GM21717 (cell line): ENCODE results near the gene SLC51A.
"Not testable (repeated sequence)": the region's sequence is repeated elsewhere in the genome, so short reads cannot be mapped to it uniquely, and the experiment has no call there.

Experiments
- ATAC-seq: cut with Tn5 transposase; IDR thresholded peaks from one replicate; pipeline ENCODE4 v1.9.1; 2021; ENCODE audit warnings: mild to moderate bottlenecking, moderate library complexity; ENCODE audit not compliant: unreplicated experiment

The SLC51A gene

DNA sequence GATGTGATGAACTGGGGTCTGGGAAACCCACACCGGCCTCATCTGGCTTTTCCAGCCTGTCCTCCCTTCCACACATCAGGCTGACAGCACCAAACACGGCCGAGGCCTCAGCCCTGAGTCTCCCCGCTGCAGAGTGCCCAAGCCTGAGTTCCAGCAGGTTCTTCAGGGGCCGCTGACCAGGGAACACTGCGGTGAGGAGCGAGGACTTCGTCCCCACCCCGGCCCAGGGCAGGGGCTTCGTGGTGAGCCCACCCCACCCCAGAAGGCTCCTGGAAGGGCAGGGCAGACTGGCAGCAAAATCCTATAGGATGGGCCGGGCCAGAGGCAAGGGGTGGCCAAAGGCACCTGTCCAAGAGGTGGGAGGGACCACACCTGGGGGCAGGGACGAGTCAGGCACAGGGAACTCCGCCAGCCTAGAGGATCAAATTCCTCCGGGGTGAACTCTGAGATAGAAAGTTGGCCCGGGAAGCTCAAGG, at the start of gene SLC51A:
TSS of gene SLC51A (plus strand) at position 446 of the 476 bp plus-strand sequence. CDS start 179 bp downstream, outside the sequence.
- ATAC-seq: no peak

DNA sequence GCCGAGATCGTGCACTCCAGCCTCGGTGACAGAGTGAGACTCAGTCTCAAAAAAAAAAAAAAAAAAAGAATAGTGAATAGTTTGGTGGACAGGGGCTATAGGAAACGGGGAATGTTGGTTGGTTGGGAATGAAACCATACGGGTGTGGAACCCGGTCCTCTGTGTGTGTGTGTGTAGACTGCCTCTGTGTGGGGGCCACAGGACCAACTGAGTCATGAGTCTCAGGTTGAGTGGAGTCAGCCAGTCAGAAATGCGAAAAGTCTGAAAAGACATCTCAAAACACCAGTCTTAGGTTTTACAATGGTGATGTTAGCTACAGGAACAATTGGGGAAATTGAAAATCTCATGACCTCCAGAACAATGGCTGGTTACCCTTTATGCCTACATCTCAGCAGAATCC, 49.6 kb upstream of the SLC51A start:
- no peak for ATAC-seq

DNA sequence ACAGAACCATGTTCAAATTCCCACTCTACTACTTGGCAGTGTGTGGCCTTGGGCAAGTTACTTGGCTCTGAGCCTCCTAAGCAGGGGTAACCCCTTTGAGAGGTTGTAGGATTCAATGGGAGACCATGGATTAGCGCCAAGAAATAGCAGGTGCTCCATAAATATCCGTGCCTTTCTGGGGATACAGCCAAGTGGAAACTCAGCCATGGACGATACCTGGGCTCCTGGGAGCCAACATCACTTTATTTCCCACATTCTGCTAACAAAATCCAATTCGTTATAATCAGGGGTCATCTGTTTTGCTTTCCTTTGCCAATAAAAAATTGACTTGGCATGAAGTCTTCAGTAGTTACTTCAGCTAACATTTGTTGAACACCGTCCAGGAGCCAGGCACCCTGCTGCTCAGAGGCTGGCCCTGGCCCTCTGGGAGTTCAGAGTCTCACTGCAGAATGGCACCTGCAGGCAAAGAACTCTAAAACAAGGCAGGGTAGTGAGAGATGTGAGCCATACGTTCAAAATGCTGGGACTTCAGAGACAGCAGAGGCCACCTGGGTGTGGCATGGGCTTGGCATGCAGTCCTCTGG, 47.4 kb upstream of the SLC51A start:
- no peak for ATAC-seq

DNA sequence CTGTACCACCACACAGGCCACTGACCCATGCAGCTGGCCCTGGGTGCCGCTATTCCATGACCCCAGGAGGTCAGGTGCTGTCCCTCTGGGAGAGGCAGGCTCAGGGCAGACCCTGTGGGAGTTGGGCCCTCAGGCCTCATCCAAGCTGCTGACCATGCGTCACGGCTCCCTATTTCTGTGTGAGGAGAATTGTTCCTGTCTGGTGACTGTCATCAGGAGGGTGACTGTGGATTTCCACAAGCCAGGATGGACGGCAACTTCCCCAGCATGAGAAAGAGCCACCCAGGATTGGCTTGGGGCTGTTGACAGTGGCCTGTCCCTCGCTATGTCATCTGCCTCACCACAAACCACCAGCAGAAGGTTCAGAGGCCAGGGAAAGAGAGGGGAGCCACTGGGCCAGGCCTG, 46.5 kb upstream of the SLC51A start:
- no peak for ATAC-seq

DNA sequence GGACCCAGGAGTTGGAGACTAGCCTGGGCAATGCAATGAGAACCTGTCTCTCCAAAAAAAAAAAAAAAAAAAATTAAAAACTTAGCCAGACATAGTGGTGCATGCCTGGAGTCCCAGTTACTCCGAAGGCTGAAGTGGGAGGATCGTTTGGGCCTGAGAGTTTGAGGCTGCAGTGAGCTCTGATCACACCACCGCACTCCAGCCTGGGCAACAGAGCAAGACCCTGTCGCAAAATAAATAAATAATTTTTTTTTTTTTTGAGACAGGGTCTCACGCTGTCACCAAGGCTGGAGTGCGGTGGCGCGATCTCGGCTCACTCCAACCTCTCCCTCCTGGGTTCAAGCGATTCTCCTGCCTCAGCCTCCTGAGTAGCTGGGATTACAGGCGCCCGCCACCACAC, 46.0 kb upstream of the SLC51A start:
- not testable (repeated sequence) for ATAC-seq

DNA sequence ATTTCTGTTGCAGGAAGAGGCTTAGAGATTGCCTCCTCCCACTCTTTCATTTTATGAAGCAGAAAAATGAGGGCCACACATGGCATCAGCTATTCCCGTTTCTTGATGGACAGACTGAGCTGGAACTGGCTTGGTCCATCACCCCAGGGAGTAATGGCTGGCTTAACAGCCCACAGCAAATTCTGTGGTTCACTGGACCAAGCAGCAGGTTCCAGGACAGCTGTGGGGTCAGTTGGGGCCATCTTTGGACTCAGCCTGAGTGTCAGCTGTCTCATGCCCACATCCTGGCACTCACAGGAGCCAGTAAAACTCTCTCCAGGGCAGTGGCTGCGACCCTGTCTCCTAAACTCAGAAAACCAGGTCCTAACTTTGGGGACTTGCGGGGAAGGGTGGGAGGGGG, 41.7 kb upstream of the SLC51A start:
- no peak for ATAC-seq

DNA sequence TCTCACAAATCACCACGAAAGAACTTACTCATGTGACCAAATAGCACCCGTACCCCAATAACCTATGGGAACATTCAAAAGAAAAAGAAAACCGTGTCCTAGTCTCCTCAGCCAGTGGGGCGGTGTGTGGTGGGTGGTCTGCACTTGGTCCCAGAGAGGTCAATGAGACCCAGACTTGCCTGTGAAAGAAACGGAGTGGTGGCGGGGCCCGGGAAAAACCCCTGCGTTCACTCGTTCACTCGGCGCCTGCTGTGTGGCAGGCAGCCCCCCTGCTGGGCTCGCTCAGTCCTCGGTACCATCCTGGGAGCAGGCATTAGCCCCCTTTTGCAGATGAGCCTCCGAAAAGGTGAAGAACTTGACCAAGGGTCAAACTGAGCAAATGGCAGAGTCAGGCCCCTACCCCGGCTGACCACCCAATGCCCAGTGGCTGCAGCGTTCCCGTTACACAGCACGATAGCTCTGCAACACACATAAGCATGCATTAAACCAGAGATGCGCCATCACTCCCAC, 41.2 kb upstream of the SLC51A start:
- no peak for ATAC-seq

DNA sequence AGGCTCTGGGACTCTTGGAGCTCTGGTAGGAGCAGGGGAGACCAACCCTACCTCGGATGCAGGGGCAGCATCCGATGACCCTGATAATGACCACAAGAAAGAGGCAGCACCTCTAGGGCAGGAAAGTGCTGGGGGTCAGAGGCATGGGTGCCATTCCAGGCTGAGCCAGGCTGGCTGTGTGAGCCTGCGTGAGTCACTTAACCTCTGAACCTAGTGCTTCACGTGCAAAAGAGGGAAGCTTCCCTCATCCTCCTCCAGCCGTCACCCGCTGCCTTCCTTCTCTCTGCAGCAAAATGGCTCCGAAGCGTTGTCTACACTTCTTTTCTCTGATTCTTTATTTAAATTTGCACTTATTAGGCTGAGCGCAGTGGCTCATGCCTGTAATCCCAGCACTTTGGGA, 40.6 kb upstream of the SLC51A start:
- ATAC-seq: no peak

DNA sequence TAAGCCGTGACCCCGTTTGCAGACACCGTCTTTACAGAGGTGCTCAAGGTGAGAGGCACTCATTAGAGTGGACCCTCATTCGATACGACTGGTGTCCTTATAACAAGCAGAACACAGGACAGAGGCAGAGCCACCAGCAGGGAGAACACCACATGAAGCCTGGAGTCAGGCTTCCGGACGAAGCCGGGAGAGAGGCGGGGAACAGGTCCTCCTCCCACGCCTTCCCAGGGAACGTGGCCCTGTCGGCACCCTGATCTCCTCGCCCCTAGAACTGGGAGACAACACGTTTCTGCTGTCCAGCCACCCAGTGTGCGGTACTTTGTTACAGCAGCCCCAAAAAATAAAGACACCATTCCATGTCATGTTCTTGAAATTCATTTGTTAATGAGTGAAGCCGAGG, 38.8 kb upstream of the SLC51A start:
- ATAC-seq: no peak

DNA sequence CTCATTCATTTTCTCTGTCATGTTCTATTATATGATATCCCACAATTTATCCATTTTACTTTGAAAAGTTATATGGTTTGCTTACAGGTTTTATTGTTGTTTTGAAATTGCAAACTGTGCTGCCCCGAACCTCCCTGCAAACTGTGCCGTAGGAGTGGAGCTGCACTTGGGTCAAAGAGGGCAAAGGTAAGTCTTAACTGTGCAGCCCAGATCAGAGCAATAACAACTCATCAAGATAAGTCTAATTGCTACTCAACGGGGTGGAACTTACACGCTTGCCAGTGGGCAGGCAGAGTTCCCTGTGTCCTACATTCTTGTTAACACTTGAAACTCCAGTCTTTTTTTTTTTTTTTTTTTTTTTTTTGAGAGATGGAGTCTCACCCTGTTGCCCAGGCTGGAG, 38.4 kb upstream of the SLC51A start:
- ATAC-seq: no peak

DNA sequence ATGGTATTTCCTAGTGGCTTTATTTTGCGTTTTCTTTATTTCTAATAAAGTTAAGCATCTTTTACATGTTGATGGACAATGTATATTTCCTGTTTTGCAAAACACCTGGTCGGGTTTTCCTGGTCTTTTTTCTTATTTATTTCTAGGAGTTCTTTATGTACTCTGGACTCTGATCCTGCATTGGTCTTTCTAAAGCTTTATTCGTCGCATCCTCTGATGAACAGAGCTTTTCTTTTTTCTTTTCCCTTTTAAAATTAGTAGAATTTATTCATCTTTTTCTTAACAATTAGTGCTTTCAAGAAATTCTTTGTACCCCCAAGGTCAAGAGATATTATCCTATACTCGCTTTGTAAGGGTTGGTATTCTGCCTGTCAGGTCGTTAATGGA, 37.3 kb upstream of the SLC51A start:
- ATAC-seq: no peak

DNA sequence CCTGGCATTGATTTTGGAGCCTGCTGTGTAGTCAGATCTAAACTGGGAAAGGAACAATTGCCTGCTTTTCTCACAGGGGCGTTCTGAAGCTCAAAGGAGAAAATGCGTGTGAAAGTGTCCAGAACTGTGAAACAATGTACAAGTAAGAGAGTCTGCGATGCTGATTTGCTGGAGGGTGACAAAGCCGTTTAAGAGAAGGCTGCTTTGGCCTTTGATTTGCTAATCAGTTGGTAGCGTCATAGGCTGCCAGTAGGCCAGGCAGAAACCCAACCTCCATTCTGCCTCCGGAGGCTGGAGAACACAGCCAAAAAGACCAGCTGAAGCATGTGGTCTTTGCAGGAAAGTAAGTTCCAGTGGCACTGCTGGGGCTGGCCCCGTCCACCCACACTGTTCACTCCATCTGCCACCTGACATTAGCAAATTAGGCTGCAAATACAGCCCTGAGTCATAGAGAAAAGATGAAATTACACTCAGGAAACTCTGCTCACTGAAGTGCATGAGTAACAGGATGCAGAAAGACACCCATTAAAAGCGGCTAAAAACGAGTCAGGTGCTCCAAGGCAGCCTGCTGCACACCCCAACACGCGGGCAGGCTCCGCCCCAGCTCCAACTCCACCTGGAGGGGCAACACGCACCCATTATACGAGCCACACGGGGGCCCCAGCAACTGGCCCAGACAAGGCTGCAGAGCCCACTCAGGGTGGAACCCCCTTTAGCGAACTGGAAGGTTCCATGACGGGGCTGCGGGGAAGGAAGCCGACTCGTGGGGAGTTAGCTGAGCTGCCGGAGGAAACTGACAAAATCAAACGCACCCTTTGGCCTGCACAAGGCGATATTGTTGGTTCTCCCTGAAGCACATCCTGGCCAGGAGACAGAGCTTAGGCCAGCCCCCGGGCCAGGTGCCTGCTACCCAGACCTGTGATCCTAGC, 36.7 kb upstream of the SLC51A start:
- ATAC-seq: peak; percentile 56

DNA sequence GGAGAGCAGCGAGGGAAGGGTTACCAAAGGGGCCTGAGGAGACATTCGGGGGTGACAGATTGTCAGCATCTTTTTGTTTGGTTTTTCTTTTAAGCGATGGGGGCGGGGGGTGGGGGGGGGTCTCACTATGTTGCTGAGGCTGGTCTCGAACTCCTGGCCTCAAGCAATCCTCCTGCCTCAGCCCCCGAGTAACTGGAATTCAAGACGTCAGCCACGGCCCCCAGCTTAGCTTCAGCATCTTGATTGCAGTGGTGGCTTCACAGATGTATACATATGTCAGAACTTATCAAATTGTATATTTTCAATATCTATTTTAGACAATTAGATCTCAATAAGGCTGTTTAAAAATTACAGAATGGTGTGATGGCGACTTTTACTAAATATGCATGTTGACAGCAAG, 36.0 kb upstream of the SLC51A start:
- ATAC-seq: no peak

DNA sequence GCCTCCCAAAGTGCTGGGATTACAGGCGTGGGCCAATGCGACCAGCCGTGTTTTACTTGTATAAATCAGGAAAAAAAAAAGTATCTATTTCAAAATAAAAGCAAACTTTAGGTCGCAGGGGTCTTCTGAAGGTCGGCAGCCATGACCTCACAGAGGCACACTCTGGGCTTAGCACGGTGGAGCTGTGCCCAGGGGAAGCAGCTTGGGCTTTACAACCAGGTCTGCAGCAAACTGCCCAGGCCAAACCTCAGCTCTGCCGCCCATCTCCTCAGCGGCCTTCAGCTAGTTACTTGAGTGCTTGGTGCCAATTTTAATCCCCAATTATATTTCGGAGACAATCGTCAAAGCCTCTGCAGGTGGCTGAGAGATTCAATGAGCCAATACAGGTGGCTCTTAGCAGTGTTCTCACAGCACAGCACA, 35.2 kb upstream of the SLC51A start:
- no peak for ATAC-seq

DNA sequence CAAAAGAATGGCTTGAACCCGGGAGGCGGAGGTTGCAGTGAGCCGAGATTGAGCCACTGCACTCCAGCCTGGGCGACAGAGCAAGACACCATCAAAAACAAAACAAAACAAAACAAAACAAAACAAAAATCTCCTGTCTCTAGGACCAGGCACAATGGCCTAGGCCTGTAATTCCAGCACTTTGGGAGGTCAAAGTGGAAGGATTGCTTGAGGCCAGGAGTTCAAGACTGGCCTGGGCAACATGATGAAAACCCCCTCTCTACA, 32.2 kb upstream of the SLC51A start:
- ATAC-seq: not testable (repeated sequence)

DNA sequence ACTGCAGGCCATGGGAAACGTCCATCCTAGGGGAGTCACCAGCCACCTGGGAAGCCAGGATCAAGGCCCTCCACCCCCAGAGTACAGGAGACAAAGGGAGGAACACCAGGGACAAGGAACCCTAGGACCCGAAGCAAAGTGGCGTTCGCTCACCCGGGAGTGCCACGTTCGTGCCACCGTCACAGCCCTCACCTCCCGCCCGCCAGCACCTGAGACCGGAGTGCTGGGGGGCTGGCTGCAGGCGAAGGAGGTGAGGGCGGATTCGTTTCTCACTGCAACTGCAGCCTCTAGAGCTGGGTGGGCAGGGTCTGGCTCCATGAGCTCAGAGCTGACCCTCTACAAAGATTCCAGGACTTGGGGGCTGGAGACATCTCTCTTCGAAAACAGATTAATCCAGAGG, 31.5 kb upstream of the SLC51A start:
- ATAC-seq: no peak

DNA sequence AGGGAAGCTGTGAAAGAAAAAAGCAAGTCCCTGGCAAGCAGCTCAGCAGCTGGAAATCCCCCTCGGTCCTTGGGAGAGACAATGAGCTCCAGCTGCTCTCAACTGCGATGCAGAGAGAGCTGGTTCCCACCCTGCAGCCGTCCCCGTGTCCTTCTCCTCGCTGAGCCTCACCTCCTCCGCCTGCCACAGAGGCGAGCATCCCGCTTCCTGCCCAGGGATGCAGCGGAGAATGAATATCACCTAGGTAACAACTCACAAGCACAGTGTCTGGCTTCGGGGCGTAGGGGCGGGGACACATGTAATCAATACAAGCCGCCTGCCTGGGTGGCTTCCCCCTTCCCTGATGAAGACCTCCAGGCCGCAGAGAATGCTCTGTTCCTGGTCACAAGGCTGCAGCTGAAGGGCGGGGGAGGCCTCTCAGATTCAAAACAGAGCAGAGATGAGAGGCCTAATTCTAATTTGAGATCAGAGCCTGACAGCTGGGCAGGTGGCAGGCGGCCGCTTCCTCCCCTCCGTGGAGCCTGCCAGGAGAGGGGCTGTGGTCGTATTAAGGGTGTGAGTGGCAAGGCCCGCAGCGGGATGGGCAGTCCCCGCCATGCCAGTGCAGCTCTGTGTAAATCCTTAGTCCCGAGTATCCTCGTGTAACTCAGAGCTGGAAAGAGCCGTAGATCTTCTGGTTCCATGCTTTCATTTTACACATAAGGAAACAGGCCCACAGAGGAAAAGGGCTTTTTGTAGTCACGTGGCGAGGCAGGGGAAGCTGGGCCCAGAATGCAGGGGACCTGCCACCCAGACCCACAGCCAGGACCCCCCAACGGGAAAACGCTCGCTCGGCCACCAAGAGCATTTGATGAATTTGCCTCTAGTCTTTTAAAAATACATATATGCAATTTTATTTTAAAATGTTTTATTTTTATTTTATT, 29.4 kb upstream of the SLC51A start:
- ATAC-seq: peak; percentile 46

DNA sequence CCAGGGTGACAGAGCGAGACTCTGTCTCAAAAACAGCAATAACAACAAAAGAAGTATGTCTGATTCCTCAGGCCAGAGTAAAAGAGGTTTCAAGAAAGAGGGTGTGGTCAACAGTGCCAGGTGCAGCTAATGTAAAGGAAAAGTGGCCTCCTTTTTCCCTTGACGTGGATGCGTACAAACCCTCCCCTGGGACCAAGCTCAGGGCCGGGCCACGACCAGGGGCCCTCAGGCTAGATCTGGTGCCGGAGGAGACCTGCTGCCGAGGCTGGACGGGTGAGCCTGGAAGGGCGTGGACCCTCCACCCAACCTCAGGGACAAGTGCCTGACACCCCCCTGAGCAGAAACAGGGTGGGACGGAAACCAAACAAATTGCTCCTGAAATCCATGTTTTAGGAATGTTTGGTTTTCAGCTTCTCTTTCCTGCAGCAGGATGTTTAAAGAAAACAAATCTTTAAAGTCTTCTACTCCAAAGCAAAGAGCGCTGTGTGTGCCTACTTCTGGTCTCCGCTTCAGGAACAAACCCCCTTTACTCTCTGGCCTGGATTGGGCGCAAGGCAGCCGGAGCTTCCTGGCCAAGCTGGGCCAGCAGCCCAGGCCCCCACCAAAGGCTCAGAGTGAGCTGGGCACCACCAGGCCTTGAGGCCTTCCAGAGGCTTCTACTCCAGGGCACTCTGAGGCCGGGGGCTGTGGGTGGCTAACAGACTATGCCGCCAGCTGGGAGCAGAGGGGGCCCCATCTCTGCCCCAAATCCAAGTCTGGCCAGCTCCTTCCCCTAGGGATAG, 26.6 kb upstream of the SLC51A start:
- no peak for ATAC-seq

DNA sequence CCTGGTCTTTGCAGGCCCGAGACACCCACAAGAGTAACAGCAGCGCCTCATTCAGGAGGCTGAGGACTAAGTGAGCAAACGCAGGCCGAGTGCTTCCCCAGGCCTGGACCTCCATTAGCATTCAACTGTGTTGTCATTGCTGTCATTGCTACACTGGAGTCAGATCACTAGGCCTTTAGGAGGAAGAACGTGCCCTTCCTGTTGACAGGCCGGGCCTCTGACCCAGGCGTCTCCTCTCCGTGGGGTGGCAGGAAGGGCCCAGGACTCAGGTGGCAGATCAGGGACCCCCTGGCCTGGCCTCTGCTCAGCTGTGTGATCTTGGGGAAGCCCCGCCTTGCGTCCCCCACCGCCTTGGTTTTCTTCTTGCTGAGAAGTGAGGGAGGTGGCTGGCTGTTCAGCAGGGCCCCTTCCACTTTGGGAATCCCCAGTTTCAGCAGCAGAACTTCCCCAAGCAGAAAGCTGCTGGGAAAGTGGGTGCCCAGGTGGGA, 24.3 kb upstream of the SLC51A start:
- peak; percentile 40 for ATAC-seq

DNA sequence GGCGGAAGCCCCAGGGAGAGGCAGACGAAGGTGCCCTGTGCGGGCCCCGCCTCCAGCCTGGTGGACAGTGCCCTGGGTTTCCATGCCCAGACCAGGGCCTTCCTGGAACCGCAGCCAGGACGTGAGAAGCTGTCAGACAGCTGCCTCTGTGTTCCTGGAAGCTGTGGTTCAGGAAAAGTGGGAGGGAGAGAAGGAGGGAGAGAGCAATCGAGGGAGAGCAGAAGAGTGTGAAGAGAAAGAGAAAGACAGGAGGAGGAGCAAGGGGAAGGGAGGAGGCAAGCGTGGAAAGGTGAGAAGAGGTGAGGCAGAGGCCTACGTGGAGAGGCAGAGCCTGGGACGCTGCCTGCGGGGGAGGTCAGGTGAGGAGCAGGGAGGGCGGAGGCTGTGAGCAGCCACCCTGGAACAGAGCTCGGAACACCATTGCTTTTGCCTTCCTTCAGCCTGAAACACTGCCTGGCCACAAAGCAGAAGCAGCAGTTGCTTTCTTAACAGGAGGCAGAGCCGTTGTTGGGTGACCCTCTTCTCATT, 23.7 kb upstream of the SLC51A start:
- peak; percentile 20 for ATAC-seq
